Dermis microvascular lymphatic vessel endothelial cell (primary cell): ENCODE results near the gene LIPE. TPM values are rescaled to one million over a fixed set of nuclear protein-coding genes. Genes with fewer than 3 reads are reported as not detected.

Experiments used
- DNase-seq, 2 donors: peaks; one replicate each; pipeline versions ENCODE4 v3.0.0 to v3.0.0-alpha.2; 2010; ENCODE audit warnings: low read depth in 2 of 2
- total RNA-seq: library from RNA; depleted of rRNA; stranded (reverse); fragments of >200 nt; gene quantifications from 2 replicates; pipeline ENCODE4 v1.2.1, GENCODE V29; 2014

Gene LIPE
- total RNA-seq, 1 donor from 2014 or later, result 5.0 TPM

DNA sequence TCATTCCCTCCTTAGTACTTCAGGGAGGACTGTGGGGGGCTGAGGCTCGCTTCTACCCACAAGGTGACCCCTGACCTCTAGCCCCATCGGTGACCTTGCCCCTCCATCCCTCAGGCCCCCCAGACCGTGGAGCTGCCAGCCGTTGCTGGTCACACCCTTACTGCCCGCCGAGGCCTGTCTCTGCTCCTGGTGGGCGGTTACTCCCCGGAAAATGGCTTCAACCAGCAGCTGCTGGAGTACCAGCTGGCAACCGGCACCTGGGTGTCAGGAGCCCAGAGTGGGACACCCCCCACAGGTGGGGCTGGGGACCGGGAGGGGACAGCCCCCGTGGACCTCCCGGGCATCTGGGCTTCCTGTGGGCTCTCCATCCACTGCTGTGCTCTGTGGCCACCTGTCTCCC lies 69.9 kb downstream of the LIPE start:
- DNase-seq, result no peak

- no peak for DNase-seq
Measured at GRCh38 chr19:42356686-42357085, 70.5 kb downstream of the LIPE start.

DNA sequence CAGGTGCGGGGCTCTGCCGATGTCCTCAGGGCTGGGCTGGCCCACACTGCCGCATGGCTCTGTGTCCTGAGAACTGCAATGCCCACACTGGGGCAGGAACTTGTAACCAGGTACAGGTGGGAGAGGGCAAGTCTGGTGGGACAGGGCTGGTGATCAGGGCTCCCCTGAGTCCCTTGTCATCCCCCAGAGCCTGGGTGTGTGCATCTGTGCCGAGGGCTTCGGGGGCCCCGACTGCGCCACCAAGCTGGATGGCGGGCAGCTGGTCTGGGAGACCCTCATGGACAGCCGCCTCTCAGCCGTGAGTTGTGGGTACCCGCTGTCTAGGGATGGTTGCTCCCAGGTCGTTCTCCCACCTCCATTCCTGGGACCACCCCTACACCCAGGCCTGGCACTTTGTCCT lies 71.3 kb downstream of the LIPE start:
- DNase-seq, result no peak

DNA sequence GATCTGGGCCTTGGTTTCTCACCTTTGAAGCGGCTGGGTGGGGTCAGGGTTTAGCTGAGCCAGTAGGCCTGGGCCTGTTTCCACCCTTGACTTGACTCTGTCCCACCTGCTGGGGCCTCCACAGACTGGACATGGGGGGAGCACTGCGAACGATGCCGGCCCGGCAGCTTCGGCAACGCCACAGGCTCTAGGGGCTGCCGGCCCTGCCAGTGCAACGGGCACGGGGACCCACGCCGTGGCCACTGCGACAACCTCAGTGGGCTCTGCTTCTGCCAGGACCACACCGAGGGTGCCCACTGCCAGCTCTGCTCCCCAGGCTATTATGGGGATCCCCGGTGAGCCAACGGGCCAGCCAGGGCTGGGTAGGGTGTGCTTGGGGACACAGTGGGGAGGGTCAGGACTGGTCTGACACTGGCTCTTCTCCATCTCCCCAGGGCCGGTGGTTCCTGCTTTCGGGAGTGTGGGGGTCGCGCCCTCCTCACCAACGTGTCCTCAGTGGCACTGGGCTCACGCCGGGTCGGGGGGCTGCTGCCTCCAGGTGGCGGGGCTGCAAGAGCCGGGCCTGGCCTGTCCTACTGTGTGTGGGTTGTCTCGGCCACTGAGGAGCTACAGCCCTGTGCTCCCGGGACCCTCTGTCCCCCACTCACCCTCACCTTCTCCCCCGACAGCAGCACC lies 73.7 kb downstream of the LIPE start:
- DNase-seq, result no peak

GRCh38 chr19:42352301-42353259 lies 74.6 kb downstream of the LIPE start:
- no peak for DNase-seq

Other genes with a start within 250 kb of the LIPE start
- gene DEDD2, start 209.7 kb downstream of the LIPE start, total RNA-seq, result 15.0 and 20.9 TPM in 2 replicates
- gene ZNF526, start 207.1 kb downstream of the LIPE start, total RNA-seq, result 4.9 and 6.2 TPM in 2 replicates
- 8.9 and 13.9 TPM in 2 replicates for gene GSK3A, start 184.8 kb downstream of the LIPE start, total RNA-seq
- 18.4 and 31.1 TPM in 2 replicates for gene ERF, start 172.3 kb downstream of the LIPE start, total RNA-seq
- gene CIC, start 158.1 kb downstream of the LIPE start, total RNA-seq, result 8.7 and 14.0 TPM in 2 replicates
- gene PRR19, start 125.3 kb downstream of the LIPE start, total RNA-seq, result 0.13 and 0.51 TPM in 2 replicates
- gene PAFAH1B3, start 124.8 kb downstream of the LIPE start, total RNA-seq, result 34.0 and 36.9 TPM in 2 replicates
- 0.25 and 0.26 TPM in 2 replicates for gene TMEM145, start 114.1 kb downstream of the LIPE start, total RNA-seq
- 15.3 and 27.6 TPM in 2 replicates for gene MEGF8, start 101.8 kb downstream of the LIPE start, total RNA-seq
- gene CNFN, start 37.1 kb downstream of the LIPE start, total RNA-seq, result 0.13 TPM in 1 of 2 replicates, not detected in the other
- gene CXCL17, start 15.6 kb upstream of the LIPE start, total RNA-seq, result not detected in 2 replicates
- gene CEACAM1, start 101.1 kb upstream of the LIPE start, total RNA-seq, result 10.9 and 35.7 TPM in 2 replicates
- not detected in 2 replicates for gene CEACAM8, start 167.5 kb upstream of the LIPE start, total RNA-seq